NCI-H2107 treated with DMSO at 0.1 percent for 48 hours (cell line): ENCODE results near the gene CACNB2.
A peak's percentile ranks its signal among the peaks of the same experiment; 100 is the strongest.
"Not testable (repeated sequence)": the region's sequence is repeated elsewhere in the genome, so short reads cannot be mapped to it uniquely, and the experiment has no call there.

Experiments
- DNase-seq: peaks from one replicate; lab custom pipeline; 2025; ENCODE audit not compliant: unreplicated experiment; lab: John Stamatoyannopoulos, UW

Gene CACNB2

DNA sequence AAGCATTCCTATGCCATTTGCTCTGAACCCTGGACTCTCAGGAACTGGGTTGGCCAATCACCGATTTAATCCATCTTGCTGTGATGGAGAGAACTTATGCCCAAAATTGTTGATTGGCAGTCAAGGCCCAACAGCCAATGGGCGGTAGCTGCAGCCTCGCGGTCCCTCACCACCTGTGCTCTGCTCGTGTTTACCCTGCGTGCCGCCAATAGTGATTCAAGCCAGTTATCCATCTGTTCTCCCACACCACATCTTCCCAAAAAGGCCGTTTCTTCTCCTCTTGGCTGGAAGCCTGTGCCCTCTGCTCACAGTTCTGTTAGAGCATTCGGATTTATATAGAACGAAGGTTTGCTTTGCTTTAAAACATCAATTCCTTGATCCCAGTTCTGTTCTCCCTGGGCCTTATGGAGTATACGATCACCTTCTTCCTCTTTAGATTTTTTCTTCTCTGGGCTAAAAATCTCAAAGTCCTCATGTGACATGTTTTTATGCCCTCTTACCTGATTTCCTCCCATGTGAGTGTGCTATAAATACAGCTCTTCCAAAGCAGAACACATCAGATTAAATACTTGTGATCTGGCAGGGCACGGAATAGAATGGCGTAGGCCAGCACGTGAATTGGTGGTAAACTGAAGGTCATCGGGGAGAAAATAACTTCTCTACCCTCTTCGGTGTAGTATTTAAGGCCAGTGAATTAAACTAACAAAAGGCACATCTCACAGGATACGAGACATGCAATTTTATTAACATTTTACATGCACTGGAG lies 298.3 kb downstream of the CACNB2 start:
- no peak for DNase-seq

DNA sequence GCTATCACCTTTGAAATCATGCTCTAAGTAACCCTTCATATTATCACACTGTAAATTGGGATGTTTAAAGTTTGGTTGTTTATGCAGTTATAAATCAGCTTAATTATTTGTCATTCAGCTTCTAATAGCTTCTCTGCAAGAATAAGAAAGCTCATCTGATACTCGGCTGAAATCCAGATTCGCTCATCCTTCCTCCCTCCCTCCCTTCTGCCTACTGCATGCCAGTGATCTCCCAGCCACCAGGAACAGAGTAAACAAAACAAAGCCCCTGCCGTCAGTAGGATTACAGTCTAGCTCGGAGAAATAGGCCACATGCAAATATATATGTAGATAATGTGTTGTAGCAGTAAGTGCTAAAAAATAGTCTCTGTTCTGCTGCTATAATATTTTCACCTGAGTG lies 299.4 kb downstream of the CACNB2 start:
- DNase-seq, result no peak

DNA sequence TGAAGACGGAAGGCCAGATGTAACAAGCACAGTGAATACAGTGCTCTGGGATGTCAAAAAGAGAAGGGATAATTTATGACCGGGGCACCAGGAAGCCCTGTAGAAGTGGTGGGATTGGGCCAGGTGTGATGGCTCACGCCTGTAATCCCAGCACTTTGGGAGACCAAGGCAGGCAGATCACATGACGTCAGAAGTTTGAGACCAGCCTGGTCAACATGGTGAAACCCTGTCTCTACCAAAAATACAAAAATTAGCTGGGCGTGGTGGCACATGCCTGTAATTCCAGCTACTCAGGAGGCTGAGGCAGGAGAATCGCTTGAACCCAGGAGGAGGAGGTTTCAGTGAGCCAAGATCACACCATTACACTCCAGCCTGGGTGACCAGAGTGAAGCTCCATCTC lies 305.4 kb downstream of the CACNB2 start:
- not testable (repeated sequence) for DNase-seq

DNA sequence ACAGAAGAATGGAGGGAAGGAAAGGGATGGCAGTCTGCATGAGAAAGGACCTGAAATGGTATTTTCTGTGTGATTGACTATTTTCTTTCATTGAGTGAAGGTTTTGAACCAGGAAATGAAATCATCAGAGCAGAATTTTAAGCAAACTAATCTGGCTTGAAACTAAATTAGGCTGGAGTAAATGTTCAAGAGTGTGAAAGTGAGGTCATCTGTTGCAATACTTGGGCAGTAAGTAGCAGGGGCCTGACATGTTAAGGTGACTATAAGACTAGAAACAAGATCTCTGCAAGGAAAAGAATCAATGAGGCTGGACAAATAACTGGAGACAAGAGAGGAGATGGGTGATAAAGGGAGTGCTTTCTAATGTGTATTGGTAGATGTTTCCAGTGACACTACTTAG lies 306.0 kb downstream of the CACNB2 start:
- DNase-seq, result no peak

GRCh38 chr10:18449611-18450026 lies 309.4 kb downstream of the CACNB2 start:
- no peak for DNase-seq

DNA sequence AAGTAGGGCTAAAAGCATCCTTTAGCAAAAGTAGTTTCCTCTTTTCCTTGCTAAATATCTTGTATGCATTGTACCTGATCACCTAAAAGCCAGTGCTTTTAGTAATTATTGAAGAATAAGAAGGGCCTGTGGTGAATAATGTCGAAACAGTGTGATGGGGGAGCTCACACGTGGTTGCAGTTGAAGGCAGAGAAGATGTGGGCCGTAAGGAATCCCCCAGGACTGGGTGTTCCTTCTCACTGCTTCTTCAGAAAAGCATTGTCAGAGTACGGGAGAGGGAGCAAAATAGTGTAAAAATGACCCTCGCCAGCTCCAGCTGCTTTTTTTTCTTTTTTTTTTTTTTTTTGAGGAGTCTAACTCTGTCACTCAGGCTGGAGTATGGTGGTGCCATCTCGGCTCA lies 310.1 kb downstream of the CACNB2 start:
- DNase-seq, result no peak

GRCh38 chr10:18455086-18455884 lies 315.1 kb downstream of the CACNB2 start:
- DNase-seq, result no peak

DNA sequence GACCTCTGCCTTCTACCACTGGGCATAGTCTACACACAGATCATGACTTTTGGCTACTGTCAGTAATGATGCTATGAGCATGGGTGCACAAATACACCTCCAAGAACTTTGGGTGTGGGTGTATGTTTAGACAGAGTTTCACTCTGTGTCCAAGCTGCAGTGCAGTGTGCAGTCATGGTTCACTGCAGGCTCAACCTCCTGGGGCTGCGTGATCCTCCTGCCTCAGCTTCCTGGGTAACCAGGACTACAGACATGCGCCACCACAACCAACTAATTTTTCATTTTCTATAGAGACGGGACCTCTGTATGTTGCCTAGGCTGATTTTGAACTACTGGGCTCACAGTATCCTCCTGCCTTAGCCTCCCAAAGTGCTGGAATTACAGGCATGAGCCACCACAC lies 316.8 kb downstream of the CACNB2 start:
- no peak for DNase-seq

GRCh38 chr10:18460032-18460431 lies 319.8 kb downstream of the CACNB2 start:
- DNase-seq, result no peak

GRCh38 chr10:18463673-18464211 lies 323.5 kb downstream of the CACNB2 start:
- DNase-seq, result no peak

DNA sequence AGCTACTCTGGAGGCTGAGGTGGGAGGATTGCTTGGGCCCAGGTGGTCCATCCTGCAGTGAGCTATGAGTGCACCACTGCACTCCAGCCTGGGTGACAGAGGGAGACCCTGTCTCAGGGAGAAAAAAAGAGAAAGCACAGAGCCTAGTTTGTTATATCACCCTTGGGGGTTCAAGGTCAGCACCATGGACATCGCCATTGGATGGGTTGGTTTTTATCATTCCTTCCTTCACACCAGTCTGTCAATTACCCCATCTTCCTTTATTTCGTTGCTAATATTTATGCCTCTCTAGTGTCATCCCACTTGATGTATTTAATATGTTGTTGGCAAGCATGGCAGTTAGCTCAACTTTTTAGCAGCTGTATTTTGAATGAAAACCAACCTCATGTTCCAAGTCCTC lies 328.9 kb downstream of the CACNB2 start:
- no peak for DNase-seq

GRCh38 chr10:18472977-18473376 lies 332.8 kb downstream of the CACNB2 start:
- no peak for DNase-seq

- DNase-seq, result peak; percentile 4
Observed at GRCh38 chr10:18473424-18474117, 333.3 kb downstream of the CACNB2 start.

DNA sequence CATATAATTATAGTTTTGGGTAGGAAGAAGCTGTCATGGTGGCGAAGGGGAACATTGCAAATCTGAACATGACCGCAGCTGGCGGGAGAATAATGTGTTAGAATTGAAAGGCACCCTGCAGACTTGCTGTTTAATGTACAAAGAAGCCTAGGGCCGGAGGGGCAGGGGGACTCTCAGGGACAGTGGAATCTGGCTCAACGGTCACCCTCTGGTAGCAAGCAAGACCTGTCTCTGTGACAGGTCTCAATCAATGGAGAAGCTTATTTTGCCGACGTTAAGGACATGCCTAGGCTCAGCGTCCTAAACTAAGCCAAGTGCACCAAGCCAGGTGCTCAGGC lies 333.9 kb downstream of the CACNB2 start:
- DNase-seq, result no peak

- no peak for DNase-seq
Observed at GRCh38 chr10:18476076-18476647, 335.9 kb downstream of the CACNB2 start.

- no peak for DNase-seq
Observed at GRCh38 chr10:18478354-18478753, 338.1 kb downstream of the CACNB2 start.

GRCh38 chr10:18479502-18479901 lies 339.3 kb downstream of the CACNB2 start:
- no peak for DNase-seq

- DNase-seq, result no peak
Observed at GRCh38 chr10:18483516-18484186, 343.4 kb downstream of the CACNB2 start.

- no peak for DNase-seq
Observed at GRCh38 chr10:18486438-18486837, 346.2 kb downstream of the CACNB2 start.

GRCh38 chr10:18490755-18491154 lies 350.5 kb downstream of the CACNB2 start:
- no peak for DNase-seq
